Measurements from ENCODE around the gene CRIP3. TPM values are rescaled to one million over a fixed set of nuclear protein-coding genes. Genes with fewer than 3 reads are reported as not detected.

Gene CRIP3
- total RNA-seq, 3 donors from 2014 or later (not counting 1 experiment from before 2014, with no cell fraction given), result 3.6 to 5.3 (median 4.3) TPM

DNA sequence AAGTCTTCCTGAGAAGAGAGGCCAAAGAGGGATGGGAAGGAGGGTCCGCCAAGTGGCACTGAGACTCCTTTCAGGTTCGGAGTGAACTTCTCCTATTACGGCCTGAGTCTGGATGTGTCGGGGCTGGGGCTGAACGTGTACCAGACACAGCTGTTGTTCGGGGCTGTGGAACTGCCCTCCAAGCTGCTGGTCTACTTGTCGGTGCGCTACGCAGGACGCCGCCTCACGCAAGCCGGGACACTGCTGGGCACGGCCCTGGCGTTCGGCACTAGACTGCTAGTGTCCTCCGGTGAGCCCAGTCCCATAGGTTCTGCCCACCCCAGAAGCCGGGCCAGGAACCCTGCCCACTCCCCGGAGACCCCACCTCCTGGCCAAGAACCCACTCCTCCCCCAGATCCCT lies 6.5 kb downstream of the CRIP3 start:
- no peaks in the 10 kb centered on the region for H3K4me1 Mint-ChIP-seq
- TF ChIP-seq, protein P1, sequence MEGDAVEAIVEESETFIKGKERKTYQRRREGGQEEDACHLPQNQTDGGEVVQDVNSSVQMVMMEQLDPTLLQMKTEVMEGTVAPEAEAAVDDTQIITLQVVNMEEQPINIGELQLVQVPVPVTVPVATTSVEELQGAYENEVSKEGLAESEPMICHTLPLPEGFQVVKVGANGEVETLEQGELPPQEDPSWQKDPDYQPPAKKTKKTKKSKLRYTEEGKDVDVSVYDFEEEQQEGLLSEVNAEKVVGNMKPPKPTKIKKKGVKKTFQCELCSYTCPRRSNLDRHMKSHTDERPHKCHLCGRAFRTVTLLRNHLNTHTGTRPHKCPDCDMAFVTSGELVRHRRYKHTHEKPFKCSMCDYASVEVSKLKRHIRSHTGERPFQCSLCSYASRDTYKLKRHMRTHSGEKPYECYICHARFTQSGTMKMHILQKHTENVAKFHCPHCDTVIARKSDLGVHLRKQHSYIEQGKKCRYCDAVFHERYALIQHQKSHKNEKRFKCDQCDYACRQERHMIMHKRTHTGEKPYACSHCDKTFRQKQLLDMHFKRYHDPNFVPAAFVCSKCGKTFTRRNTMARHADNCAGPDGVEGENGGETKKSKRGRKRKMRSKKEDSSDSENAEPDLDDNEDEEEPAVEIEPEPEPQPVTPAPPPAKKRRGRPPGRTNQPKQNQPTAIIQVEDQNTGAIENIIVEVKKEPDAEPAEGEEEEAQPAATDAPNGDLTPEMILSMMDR (IDR thresholded peaks at IDR 0.05), result no peak
- no peak for ATAC-seq
- no peak overlapping the region for H3K4me3 Mint-ChIP-seq
- WGBS (ENCODE audit: insufficient coverage), result 91% methylated on average over 19 of the region's 19 CpGs
- Histone ChIP-seq H3K27me3 (ENCODE audit: control insufficient read depth, insufficient read depth, low read length) (peaks cover 3% of the 10 kb centered on the region), H3K27ac (ENCODE audit: low read length) (no peak overlapping the region), H3K9me3 (ENCODE audit: control insufficient read depth, insufficient read depth, low read length) (no peaks in the 10 kb centered on the region), H3K36me3 (ENCODE audit: control insufficient read depth, insufficient read depth, low read length) (no peaks in the 10 kb centered on the region), H3K4me1 (ENCODE audit: control insufficient read depth, insufficient read depth, low read length) (no peaks in the 10 kb centered on the region), H3K4me3 (ENCODE audit: low read length) (no peak overlapping the region)
- no peaks in the 10 kb centered on the region for H3K36me3 Mint-ChIP-seq
- no peak for DNase-seq
- intact Hi-C loops (cut with micrococcal nuclease), result no loop called here
- H3K9me3 Mint-ChIP-seq, result no peaks in the 10 kb centered on the region
- H3K27ac Mint-ChIP-seq, result no peak overlapping the region
- no peaks in the 10 kb centered on the region for H3K27me3 Mint-ChIP-seq (ENCODE audit: low read depth in 2 of 2)

DNA sequence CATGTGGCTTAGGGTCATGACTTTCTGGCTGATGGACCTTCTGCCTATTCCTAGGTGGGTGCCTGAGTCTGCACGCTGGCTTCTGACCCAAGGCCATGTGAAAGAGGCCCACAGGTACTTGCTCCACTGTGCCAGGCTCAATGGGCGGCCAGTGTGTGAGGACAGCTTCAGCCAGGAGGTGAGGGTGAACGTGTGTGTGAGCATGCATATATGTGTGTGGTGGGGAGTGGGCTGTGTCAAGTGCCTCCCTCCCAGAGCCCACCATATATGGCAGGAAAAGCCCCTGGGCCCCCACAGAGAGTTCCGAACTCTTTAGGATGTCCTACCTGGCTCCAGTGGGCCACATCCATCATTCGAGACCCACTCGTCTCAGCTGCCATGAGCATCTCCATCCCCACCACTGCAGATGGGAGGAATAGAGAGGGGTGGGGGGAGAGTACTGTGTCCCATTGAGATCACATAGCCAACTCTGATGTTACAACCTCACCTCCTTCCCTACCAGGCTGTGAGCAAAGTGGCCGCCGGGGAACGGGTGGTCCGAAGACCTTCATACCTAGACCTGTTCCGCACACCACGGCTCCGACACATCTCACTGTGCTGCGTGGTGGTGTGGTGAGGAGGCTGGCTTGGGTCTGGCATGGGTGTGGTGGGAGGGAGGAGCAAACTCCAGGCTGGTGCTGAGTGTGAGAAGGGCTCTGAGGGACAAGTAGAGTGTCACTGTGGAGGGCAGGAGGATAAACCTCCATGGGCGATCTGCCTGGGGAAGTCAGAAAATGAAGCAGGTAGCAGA lies 7.3 kb downstream of the CRIP3 start:
- no peak overlapping the region for H3K4me3 Mint-ChIP-seq
- Histone ChIP-seq H3K4me1 (ENCODE audit: control insufficient read depth, insufficient read depth, low read length) (no peaks in the 10 kb centered on the region), H3K4me3 (ENCODE audit: low read length) (no peak overlapping the region), H3K27me3 (ENCODE audit: control insufficient read depth, insufficient read depth, low read length) (peaks cover 3% of the 10 kb centered on the region), H3K9me3 (ENCODE audit: control insufficient read depth, insufficient read depth, low read length) (no peaks in the 10 kb centered on the region), H3K36me3 (ENCODE audit: control insufficient read depth, insufficient read depth, low read length) (no peaks in the 10 kb centered on the region), H3K27ac (ENCODE audit: low read length) (no peak overlapping the region)
- TF ChIP-seq, protein P1 (IDR thresholded peaks at IDR 0.05), result no peak
- peaks cover 0 to 2% of the 10 kb centered on the region in 2 donors for H3K27me3 Mint-ChIP-seq (ENCODE audit: low read depth in 2 of 2)
- 87% methylated on average over 14 of the region's 15 CpGs for WGBS (ENCODE audit: insufficient coverage)
- intact Hi-C loops (cut with micrococcal nuclease), result no loop called here
- ATAC-seq, result no peak
- no peaks in the 10 kb centered on the region for H3K36me3 Mint-ChIP-seq
- H3K4me1 Mint-ChIP-seq, result no peaks in the 10 kb centered on the region
- H3K27ac Mint-ChIP-seq, result no peak overlapping the region
- H3K9me3 Mint-ChIP-seq, result no peaks in the 10 kb centered on the region
- no peak for DNase-seq

DNA sequence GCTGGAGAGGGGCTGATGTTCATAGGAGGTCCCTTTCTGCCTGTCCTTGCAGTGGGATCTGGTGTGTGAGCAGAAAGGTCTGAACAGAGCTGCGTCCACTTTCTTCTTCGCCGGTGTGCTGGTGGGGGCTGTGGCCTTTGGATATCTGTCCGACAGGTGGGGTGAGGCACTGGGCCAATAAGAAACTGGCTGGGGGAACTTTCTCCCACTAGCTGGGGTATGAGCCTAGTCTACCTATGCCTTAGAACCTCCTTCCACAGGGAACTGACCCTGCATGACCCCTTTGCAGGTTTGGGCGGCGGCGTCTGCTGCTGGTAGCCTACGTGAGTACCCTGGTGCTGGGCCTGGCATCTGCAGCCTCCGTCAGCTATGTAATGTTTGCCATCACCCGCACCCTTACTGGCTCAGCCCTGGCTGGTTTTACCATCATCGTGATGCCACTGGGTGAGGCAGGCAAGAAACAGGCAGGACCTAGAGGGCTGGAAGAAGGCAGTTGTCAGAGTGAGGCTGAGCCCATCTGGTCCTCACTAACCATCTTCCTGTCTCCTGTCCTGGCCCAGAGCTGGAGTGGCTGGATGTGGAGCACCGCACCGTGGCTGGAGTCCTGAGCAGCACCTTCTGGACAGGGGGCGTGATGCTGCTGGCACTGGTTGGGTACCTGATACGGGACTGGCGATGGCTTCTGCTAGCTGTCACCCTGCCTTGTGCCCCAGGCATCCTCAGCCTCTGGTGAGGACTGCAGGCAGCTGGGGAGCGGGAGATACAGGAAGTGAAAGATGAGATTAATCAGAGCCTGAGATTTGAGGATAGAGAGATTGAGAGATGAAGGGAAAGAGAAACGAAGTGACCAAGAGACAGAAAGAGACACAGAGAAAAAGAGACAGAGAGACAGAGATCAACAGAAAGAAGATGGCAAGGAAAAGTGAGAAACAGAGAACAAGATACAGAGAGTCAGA lies 9.0 kb downstream of the CRIP3 start:
- Mint-ChIP-seq H3K27ac (no peak overlapping the region), H3K4me1 (no peaks in the 10 kb centered on the region), H3K9me3 (no peaks in the 10 kb centered on the region), H3K36me3 (no peaks in the 10 kb centered on the region), H3K4me3 (no peak overlapping the region), H3K27me3 (ENCODE audit: low read depth in 2 of 2) (peaks cover 0 to 2% of the 10 kb centered on the region in 2 donors)
- no peaks in the 10 kb centered on the region for H3K4me1 ChIP-seq (ENCODE audit: control insufficient read depth, insufficient read depth, low read length)
- ATAC-seq (no peak), DNase-seq (no peak)
- H3K36me3 ChIP-seq (ENCODE audit: control insufficient read depth, insufficient read depth, low read length), result no peaks in the 10 kb centered on the region
- 89% methylated on average over 18 of the region's 18 CpGs for WGBS (ENCODE audit: insufficient coverage)
- H3K27ac ChIP-seq (ENCODE audit: low read length), result no peak overlapping the region
- TF ChIP-seq, protein P1 (IDR thresholded peaks at IDR 0.05), result no peak
- H3K9me3 ChIP-seq (ENCODE audit: control insufficient read depth, insufficient read depth, low read length), result no peaks in the 10 kb centered on the region
- H3K27me3 ChIP-seq (ENCODE audit: control insufficient read depth, insufficient read depth, low read length), result peaks cover 3% of the 10 kb centered on the region
- H3K4me3 ChIP-seq (ENCODE audit: low read length), result no peak overlapping the region
- intact Hi-C loops (cut with micrococcal nuclease), result no loop called here
